ENCODE data around the gene FLNC.

The FLNC gene

GRCh38 chr7:128876978-128877755 is 47.0 kb downstream of the FLNC start:
- TF ChIP-seq CTCF (IDR thresholded peaks at IDR 0.05): no peak
- DNase-seq: peak in 1 of 2 donors; percentile 64
- intact Hi-C loops (cut with DNase I; ENCODE audit: low total_unique reads): no loop called here
- Histone ChIP-seq H3K27ac (no peak overlapping the region), H3K36me3 (no peaks in the 10 kb centered on the region), H3K4me1 (no peaks in the 10 kb centered on the region), H3K4me3 (no peak overlapping the region), H3K9me3 (no peaks in the 10 kb centered on the region), H3K27me3 (peaks cover 0 to 6% of the 10 kb centered on the region in 2 donors)

- Histone ChIP-seq H3K4me1 (no peaks in the 10 kb centered on the region), H3K4me3 (no peak overlapping the region), H3K27ac (no peak overlapping the region), H3K27me3 (peaks cover 0 to 6% of the 10 kb centered on the region in 2 donors), H3K9me3 (no peaks in the 10 kb centered on the region), H3K36me3 (no peaks in the 10 kb centered on the region)
- intact Hi-C loops (cut with DNase I; ENCODE audit: low total_unique reads): no loop called here
- no peak for DNase-seq
- TF ChIP-seq CTCF (IDR thresholded peaks at IDR 0.05): no peak
Observed at GRCh38 chr7:128877756-128878120, 47.5 kb downstream of the FLNC start.

GRCh38 chr7:128878226-128879105 is 48.3 kb downstream of the FLNC start:
- no peaks in the 10 kb centered on the region for H3K9me3 ChIP-seq
- H3K27ac ChIP-seq: no peak overlapping the region
- H3K4me1 ChIP-seq: no peaks in the 10 kb centered on the region
- intact Hi-C loops (cut with DNase I; ENCODE audit: low total_unique reads): no loop called here
- H3K4me3 ChIP-seq: no peak overlapping the region
- peaks cover 0 to 6% of the 10 kb centered on the region in 2 donors for H3K27me3 ChIP-seq
- DNase-seq: peak in 1 of 2 donors; percentile 59
- TF ChIP-seq CTCF (IDR thresholded peaks at IDR 0.05): no peak
- H3K36me3 ChIP-seq: no peaks in the 10 kb centered on the region

- H3K9me3 ChIP-seq: no peaks in the 10 kb centered on the region
- no peak overlapping the region for H3K27ac ChIP-seq
- no peak for TF ChIP-seq CTCF (IDR thresholded peaks at IDR 0.05)
- H3K4me1 ChIP-seq: no peaks in the 10 kb centered on the region
- no peaks in the 10 kb centered on the region for H3K36me3 ChIP-seq
- no peak for DNase-seq
- no peak overlapping the region for H3K4me3 ChIP-seq
- intact Hi-C loops (cut with DNase I; ENCODE audit: low total_unique reads): no loop called here
- peaks cover 0 to 1% of the 10 kb centered on the region in 2 donors for H3K27me3 ChIP-seq
Observed at GRCh38 chr7:128879461-128879938, 49.3 kb downstream of the FLNC start.

- intact Hi-C loops (cut with DNase I; ENCODE audit: low total_unique reads): loop anchor here (5.0 kb wide), 2 partner anchors 268 to 408 kb away; no protein-coding TSS in a partner anchor
- H3K36me3 ChIP-seq: no peaks in the 10 kb centered on the region
- H3K4me3 ChIP-seq: no peak overlapping the region
- no peak overlapping the region for H3K27ac ChIP-seq
- H3K9me3 ChIP-seq: no peaks in the 10 kb centered on the region
- peak in 1 of 2 donors; percentile 76 for DNase-seq
- H3K4me1 ChIP-seq: no peaks in the 10 kb centered on the region
- H3K27me3 ChIP-seq: peaks cover 0 to 7% of the 10 kb centered on the region in 2 donors
- peak; percentile 70 to 84 for TF ChIP-seq CTCF (IDR thresholded peaks at IDR 0.05)
Observed at GRCh38 chr7:128879939-128880746, 49.9 kb downstream of the FLNC start.
